Activated T-cell treated with anti-CD3 and anti-CD28 coated beads for 4 hours (primary cell): Measurements from ENCODE around the gene PDIA5.

Source experiments
- DNase-seq: peaks from one replicate; pipeline ENCODE4 v3.0.0-alpha.2; 2020

The PDIA5 gene

GRCh38 chr3:123122057-123122456, 55.2 kb downstream of the PDIA5 start:
- no peak for DNase-seq

GRCh38 chr3:123122525-123123315, 55.9 kb downstream of the PDIA5 start:
- no peak for DNase-seq

GRCh38 chr3:123123716-123124616, 57.1 kb downstream of the PDIA5 start:
- no peak for DNase-seq

GRCh38 chr3:123124971-123125370, 58.1 kb downstream of the PDIA5 start:
- no peak for DNase-seq

GRCh38 chr3:123126031-123126430, 59.2 kb downstream of the PDIA5 start:
- DNase-seq, result no peak

GRCh38 chr3:123126653-123127052, 59.8 kb downstream of the PDIA5 start:
- DNase-seq, result no peak

- no peak for DNase-seq
These were observed 62.3 kb downstream of the PDIA5 start for GRCh38 chr3:123129092-123129491.

GRCh38 chr3:123129532-123129931, 62.7 kb downstream of the PDIA5 start:
- no peak for DNase-seq

- no peak for DNase-seq
These were observed 63.4 kb downstream of the PDIA5 start for GRCh38 chr3:123130079-123130750.

GRCh38 chr3:123134671-123135070, 67.8 kb downstream of the PDIA5 start:
- no peak for DNase-seq

GRCh38 chr3:123137001-123137400, 70.2 kb downstream of the PDIA5 start:
- no peak for DNase-seq

- no peak for DNase-seq
These were observed 72.1 kb downstream of the PDIA5 start for GRCh38 chr3:123138839-123139444.

GRCh38 chr3:123139522-123139921, 72.7 kb downstream of the PDIA5 start:
- DNase-seq, result no peak

GRCh38 chr3:123140550-123140949, 73.7 kb downstream of the PDIA5 start:
- no peak for DNase-seq

- DNase-seq, result no peak
These were observed 74.5 kb downstream of the PDIA5 start for GRCh38 chr3:123141276-123141675.

GRCh38 chr3:123143669-123144411, 77.0 kb downstream of the PDIA5 start:
- no peak for DNase-seq

GRCh38 chr3:123147754-123148535, 81.1 kb downstream of the PDIA5 start:
- DNase-seq, result no peak

- DNase-seq, result no peak
These were observed 81.9 kb downstream of the PDIA5 start for GRCh38 chr3:123148772-123149171.

GRCh38 chr3:123149525-123149924, 82.7 kb downstream of the PDIA5 start:
- no peak for DNase-seq

- no peak for DNase-seq
These were observed 83.8 kb downstream of the PDIA5 start for GRCh38 chr3:123150449-123151215.
